ENCODE measurements around the gene IFNL3.

IFNL3 gene

GRCh38 chr19:39208175-39208795 lies 36.5 kb downstream of the IFNL3 start:
- H3K9me3 Mint-ChIP-seq, result no peaks in the 10 kb centered on the region
- no peak overlapping the region for H3K4me3 Mint-ChIP-seq
- no peaks in the 10 kb centered on the region for H3K4me1 Mint-ChIP-seq
- no peak overlapping the region for H3K27ac Mint-ChIP-seq
- ATAC-seq (no peak), DNase-seq (ENCODE audit: low spot score in 2 of 2) (no peak)
- H3K36me3 Mint-ChIP-seq, result no peaks in the 10 kb centered on the region

- H3K36me3 Mint-ChIP-seq, result no peaks in the 10 kb centered on the region
- no peaks in the 10 kb centered on the region for H3K4me1 Mint-ChIP-seq
- DNase-seq (ENCODE audit: low spot score in 2 of 2) (no peak), ATAC-seq (no peak)
- H3K9me3 Mint-ChIP-seq, result no peaks in the 10 kb centered on the region
- H3K27ac Mint-ChIP-seq, result no peak overlapping the region
- no peak overlapping the region for H3K4me3 Mint-ChIP-seq
These were observed 37.4 kb downstream of the IFNL3 start for GRCh38 chr19:39207293-39207836.

- DNase-seq (ENCODE audit: low spot score in 2 of 2) (no peak), ATAC-seq (no peak)
- Mint-ChIP-seq H3K4me1 (no peaks in the 10 kb centered on the region), H3K27ac (no peak overlapping the region), H3K4me3 (no peak overlapping the region), H3K9me3 (no peaks in the 10 kb centered on the region), H3K36me3 (no peaks in the 10 kb centered on the region)
These were observed 38.7 kb downstream of the IFNL3 start for GRCh38 chr19:39206122-39206521.

GRCh38 chr19:39205449-39205764 lies 39.4 kb downstream of the IFNL3 start:
- Mint-ChIP-seq H3K9me3 (no peaks in the 10 kb centered on the region), H3K4me3 (no peak overlapping the region), H3K27ac (no peak overlapping the region), H3K4me1 (no peaks in the 10 kb centered on the region), H3K36me3 (no peaks in the 10 kb centered on the region)
- no peak for ATAC-seq
- DNase-seq (ENCODE audit: low spot score in 2 of 2), result no peak

- Mint-ChIP-seq H3K9me3 (no peaks in the 10 kb centered on the region), H3K4me3 (no peak within 1 kb of the TSS), H3K36me3 (no peaks in the 10 kb centered on the region), H3K4me1 (no peaks in the 10 kb centered on the region), H3K27ac (no peak within 1 kb of the TSS)
- DNase-seq (ENCODE audit: low spot score in 2 of 2), result no peak
- ATAC-seq, result no peak
These were observed 41.1 kb downstream of the IFNL3 start, which contains the start of gene SYCN for GRCh38 chr19:39203372-39204341. Gene SYCN, minus strand, starts transcription at chr19:39204263. Its CDS starts 9 bp downstream, at chr19:39204254.

GRCh38 chr19:39202998-39203355 lies 41.8 kb downstream of the IFNL3 start:
- Mint-ChIP-seq H3K4me3 (no peak overlapping the region), H3K27ac (no peak overlapping the region), H3K36me3 (no peaks in the 10 kb centered on the region), H3K4me1 (peaks cover 2% of the 10 kb centered on the region), H3K9me3 (no peaks in the 10 kb centered on the region)
- DNase-seq (ENCODE audit: low spot score in 2 of 2), result no peak
- ATAC-seq, result no peak

GRCh38 chr19:39200803-39201115 lies 44.0 kb downstream of the IFNL3 start:
- ATAC-seq, result no peak
- Mint-ChIP-seq H3K9me3 (no peaks in the 10 kb centered on the region), H3K27ac (no peak overlapping the region), H3K4me1 (peaks cover 20% of the 10 kb centered on the region), H3K36me3 (no peaks in the 10 kb centered on the region), H3K4me3 (no peak overlapping the region)
- no peak for DNase-seq (ENCODE audit: low spot score in 2 of 2)

- Mint-ChIP-seq H3K9me3 (no peaks in the 10 kb centered on the region), H3K27ac (no peak overlapping the region), H3K4me1 (peaks cover 26% of the 10 kb centered on the region), H3K36me3 (no peaks in the 10 kb centered on the region), H3K4me3 (no peak overlapping the region)
- ATAC-seq (no peak), DNase-seq (ENCODE audit: low spot score in 2 of 2) (no peak)
These were observed 44.6 kb downstream of the IFNL3 start for GRCh38 chr19:39200066-39200802.

- no peaks in the 10 kb centered on the region for H3K9me3 Mint-ChIP-seq
- ATAC-seq (no peak), DNase-seq (ENCODE audit: low spot score in 2 of 2) (no peak)
- peaks cover 28% of the 10 kb centered on the region for H3K4me1 Mint-ChIP-seq
- H3K36me3 Mint-ChIP-seq, result no peaks in the 10 kb centered on the region
- no peak overlapping the region for H3K27ac Mint-ChIP-seq
- H3K4me3 Mint-ChIP-seq, result no peak overlapping the region
These were observed 45.8 kb downstream of the IFNL3 start for GRCh38 chr19:39199025-39199424.

- Mint-ChIP-seq H3K4me1 (peaks cover 28% of the 10 kb centered on the region), H3K36me3 (no peaks in the 10 kb centered on the region), H3K27ac (no peak overlapping the region), H3K9me3 (no peaks in the 10 kb centered on the region), H3K4me3 (peak overlapping the region; percentile 40)
- DNase-seq (ENCODE audit: low spot score in 2 of 2) (no peak), ATAC-seq (no peak)
These were observed 47.0 kb downstream of the IFNL3 start for GRCh38 chr19:39197808-39198207.

GRCh38 chr19:39196860-39197562 lies 47.8 kb downstream of the IFNL3 start, which contains the start of gene NCCRP1:
Gene NCCRP1, plus strand, starts transcription at chr19:39196964. Its CDS starts 19 bp downstream, at chr19:39196983.
- Mint-ChIP-seq H3K9me3 (no peaks in the 10 kb centered on the region), H3K4me1 (peaks cover 28% of the 10 kb centered on the region), H3K27ac (no peak within 1 kb of the TSS), H3K4me3 (peak within 1 kb of the TSS; percentile 40), H3K36me3 (no peaks in the 10 kb centered on the region)
- no peak for DNase-seq (ENCODE audit: low spot score in 2 of 2)
- peak; percentile 32 for ATAC-seq

- H3K4me3 Mint-ChIP-seq, result peak overlapping the region; percentile 39
- no peak overlapping the region for H3K27ac Mint-ChIP-seq
- H3K36me3 Mint-ChIP-seq, result no peaks in the 10 kb centered on the region
- DNase-seq (ENCODE audit: low spot score in 2 of 2), result no peak
- H3K9me3 Mint-ChIP-seq, result no peaks in the 10 kb centered on the region
- ATAC-seq, result no peak
- peaks cover 28% of the 10 kb centered on the region for H3K4me1 Mint-ChIP-seq
These were observed 48.5 kb downstream of the IFNL3 start for GRCh38 chr19:39196320-39196719.

GRCh38 chr19:39195755-39196154 lies 49.1 kb downstream of the IFNL3 start:
- DNase-seq (ENCODE audit: low spot score in 2 of 2), result no peak
- no peak for ATAC-seq
- Mint-ChIP-seq H3K4me1 (peaks cover 28% of the 10 kb centered on the region), H3K4me3 (no peak overlapping the region), H3K36me3 (no peaks in the 10 kb centered on the region), H3K27ac (no peak overlapping the region), H3K9me3 (no peaks in the 10 kb centered on the region)

GRCh38 chr19:39194832-39195542 lies 49.8 kb downstream of the IFNL3 start:
- Mint-ChIP-seq H3K9me3 (no peaks in the 10 kb centered on the region), H3K36me3 (no peaks in the 10 kb centered on the region), H3K27ac (no peak overlapping the region), H3K4me3 (no peak overlapping the region), H3K4me1 (peaks cover 28% of the 10 kb centered on the region)
- ATAC-seq, result no peak
- no peak for DNase-seq (ENCODE audit: low spot score in 2 of 2)

Measured in stimulated activated effector memory CD8-positive, alpha-beta T cell treated with anti-CD3 and anti-CD28 coated beads, Interleukin-12 subunit alpha, Interleukin-12 subunit beta, amount 100 ng/mL, for 72 hours (primary cell).